NB4 (cell line): Measurements from ENCODE around the gene IQSEC3.

Experiments used
- POLR2A ChIP-seq: IDR thresholded peaks from 2 replicates; pipeline ENCODE4 v1.6.1; 2011; ENCODE audit warnings: mild to moderate bottlenecking; ENCODE audit not compliant: insufficient read length; ENCODE audit errors: extremely low read depth
- TF ChIP-seq, protein P1 (sequence below): IDR thresholded peaks from one replicate; pipeline ENCODE4 v1.5.1; 2012; ENCODE audit warnings: low read depth, low read length
- TF ChIP-seq, protein P2 (sequence below): IDR thresholded peaks from 2 replicates; pipeline ENCODE4 v1.6.1; 2011; ENCODE audit warnings: low read depth, low read length

DNA sequence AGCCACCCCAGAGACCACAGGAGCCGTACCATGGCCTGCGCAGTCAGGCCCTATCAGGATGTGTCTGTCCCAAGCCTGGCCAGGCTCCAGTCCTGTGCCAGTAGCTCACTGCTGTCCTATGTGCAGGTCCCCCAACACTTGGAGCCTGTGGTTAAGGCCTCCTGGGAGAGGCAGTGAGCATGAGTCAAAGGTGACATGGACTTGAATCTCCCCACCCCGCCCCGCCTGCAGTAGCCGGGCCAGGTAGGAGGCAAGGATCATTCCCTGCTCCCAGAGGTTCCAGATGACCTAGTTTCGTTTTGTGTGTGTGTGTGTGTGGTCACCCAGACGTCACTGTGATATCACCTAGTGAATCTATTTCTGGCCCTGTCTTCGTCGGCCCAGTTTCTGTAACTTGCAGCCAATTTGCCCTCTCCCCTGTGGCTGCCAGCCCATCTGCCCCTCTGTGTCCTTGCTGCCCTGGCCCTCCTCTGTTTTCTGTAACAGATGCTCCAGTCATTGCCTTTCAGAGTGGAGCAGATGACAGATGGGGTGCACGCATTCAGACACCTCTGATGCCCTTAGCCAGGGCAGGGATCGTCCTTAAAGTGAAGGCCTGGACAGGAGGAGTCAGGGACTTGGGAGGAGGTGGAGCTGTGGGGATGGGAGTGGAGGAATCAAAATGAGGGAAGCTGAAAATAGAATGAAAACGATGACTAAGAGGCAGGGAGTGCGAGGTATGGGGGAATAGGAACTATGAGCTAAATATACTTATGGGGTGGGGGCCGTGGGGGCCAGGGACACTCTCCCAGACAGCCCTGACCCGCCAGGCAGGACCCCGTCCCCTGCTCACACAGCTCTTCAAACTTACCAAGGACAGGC lies 110.0 kb downstream of the IQSEC3 start:
- TF ChIP-seq POLR2A = no peak
- TF ChIP-seq, protein P1, sequence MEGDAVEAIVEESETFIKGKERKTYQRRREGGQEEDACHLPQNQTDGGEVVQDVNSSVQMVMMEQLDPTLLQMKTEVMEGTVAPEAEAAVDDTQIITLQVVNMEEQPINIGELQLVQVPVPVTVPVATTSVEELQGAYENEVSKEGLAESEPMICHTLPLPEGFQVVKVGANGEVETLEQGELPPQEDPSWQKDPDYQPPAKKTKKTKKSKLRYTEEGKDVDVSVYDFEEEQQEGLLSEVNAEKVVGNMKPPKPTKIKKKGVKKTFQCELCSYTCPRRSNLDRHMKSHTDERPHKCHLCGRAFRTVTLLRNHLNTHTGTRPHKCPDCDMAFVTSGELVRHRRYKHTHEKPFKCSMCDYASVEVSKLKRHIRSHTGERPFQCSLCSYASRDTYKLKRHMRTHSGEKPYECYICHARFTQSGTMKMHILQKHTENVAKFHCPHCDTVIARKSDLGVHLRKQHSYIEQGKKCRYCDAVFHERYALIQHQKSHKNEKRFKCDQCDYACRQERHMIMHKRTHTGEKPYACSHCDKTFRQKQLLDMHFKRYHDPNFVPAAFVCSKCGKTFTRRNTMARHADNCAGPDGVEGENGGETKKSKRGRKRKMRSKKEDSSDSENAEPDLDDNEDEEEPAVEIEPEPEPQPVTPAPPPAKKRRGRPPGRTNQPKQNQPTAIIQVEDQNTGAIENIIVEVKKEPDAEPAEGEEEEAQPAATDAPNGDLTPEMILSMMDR = no peak
- TF ChIP-seq, protein P2, sequence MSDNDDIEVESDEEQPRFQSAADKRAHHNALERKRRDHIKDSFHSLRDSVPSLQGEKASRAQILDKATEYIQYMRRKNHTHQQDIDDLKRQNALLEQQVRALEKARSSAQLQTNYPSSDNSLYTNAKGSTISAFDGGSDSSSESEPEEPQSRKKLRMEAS = no peak
